Fibroblast of peridontal ligament (primary cell): ENCODE data around the gene ACTRT1.

Experiments used
- DNase-seq: peaks from one replicate; pipeline ENCODE4 v3.0.0-alpha.2; 2010; ENCODE audit errors: extremely low read depth

Gene ACTRT1

DNA sequence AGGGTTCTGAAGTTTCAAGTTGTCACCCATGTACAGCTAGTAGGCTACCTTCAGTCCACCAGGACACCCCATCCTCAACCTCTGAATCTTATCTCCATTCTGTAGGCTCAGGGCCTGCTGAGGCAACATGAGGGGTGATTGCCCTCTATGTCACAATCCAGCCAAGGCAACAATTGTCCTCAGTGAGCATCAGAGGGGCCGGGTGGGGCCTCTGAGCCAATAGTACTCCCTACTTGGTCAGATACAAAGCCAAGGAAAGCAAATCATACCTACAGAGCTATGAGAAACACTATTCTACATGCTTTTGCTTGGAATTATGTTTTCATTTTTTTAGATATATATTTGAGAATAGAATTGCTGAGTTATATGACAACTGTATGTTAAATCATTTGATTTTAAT lies at the start of gene ACTRT1:
Gene ACTRT1, minus strand, starts transcription at position 101 of the 400 bp plus-strand sequence. CDS start 197 bp downstream, outside the sequence.
- DNase-seq: no peak

DNA sequence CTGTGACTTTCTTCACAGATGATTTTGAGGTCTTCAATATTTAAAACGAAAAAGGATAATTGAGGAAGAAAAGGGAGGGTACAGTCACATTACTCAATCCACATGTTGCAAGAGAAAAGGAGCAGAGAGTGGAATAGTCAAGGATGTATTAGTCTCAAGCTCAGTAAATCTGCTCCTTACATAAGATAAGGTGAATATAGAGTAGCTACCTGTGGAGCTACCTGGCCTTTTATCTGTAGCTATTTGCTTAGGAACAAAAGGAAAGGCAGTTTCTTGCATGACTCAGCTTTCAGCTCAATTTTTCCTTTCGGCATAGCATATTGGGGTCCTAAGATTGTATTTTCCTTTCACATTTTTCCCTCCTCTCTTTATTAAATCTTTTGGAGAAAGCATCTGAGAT lies 26.3 kb upstream of the ACTRT1 start:
- DNase-seq: no peak

- DNase-seq: no peak
These were observed 5.2 kb upstream of the ACTRT1 start for GRCh38 chrX:128057421-128057820.

DNA sequence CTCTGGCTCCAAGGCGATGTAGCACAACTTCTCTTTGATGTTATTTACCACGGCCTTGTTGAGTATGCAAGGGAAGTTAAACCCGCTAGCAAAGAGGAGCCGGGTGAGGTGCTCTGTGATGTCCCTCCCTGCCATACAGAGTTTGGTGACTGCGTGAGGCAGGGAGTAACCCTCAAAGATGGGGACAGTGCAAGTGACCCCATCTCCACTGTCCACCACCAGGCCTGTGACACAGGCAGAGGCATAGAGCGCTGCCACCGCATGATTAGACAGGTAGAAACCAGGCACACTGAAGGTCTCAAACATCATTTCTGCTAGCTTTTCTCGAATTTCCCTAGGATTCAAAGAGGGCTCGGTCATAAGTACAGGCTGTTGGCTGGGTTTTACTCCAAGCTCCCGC lies 677 bp downstream of the ACTRT1 start:
- no peak for DNase-seq

DNA sequence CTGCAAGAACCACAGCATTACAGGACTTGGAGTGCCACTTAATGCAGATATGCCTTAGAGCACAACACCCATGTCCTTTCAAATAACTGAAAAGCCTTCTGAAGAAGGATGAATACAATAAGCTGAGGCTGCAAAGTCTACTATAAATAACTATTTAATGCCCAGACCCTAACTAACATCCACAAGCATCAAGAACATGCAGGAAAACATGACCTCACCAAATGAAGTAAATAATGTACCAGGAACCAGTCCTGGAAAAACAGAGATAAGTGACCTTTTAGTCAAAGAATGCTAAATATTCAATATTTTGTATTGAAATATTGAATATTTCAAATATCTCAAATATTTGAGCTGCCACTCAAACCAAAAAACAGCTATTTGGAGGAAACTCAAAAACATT lies 16.9 kb downstream of the ACTRT1 start:
- no peak for DNase-seq

GRCh38 chrX:128021566-128021965 lies 30.6 kb downstream of the ACTRT1 start:
- DNase-seq: no peak

GRCh38 chrX:128020701-128021100 lies 31.5 kb downstream of the ACTRT1 start:
- no peak for DNase-seq

GRCh38 chrX:128019218-128019617 lies 33.0 kb downstream of the ACTRT1 start:
- DNase-seq: no peak

GRCh38 chrX:128012015-128012414 lies 40.2 kb downstream of the ACTRT1 start:
- no peak for DNase-seq

DNA sequence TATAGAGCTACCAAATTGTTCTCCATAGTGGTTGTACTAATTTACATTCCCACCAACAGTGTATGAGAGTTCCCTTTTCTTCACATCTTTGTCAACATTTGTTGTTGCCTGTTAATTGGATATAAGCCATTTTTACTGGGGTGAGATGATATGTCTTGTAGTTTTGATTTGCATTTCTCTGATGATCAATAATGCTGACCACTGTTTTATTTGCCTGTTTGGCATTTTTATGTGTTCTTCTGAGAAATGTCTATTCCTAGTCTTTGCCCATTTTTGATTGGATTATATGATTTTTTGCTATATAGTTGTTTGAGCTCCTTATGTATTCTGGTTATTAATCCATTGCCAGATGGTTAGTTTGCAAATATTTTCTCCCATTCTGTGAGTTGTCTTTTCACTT lies 44.3 kb downstream of the ACTRT1 start:
- no peak for DNase-seq
